IPS-11a (cell line): ENCODE results near the gene COL15A1.
"Not testable (repeated sequence)": the region's sequence is repeated elsewhere in the genome, so short reads cannot be mapped to it uniquely, and the experiment has no call there.

Source experiments
- H3K4me3 ChIP-seq: one replicate; pipeline ENCODE4 v1.5.1; 2013; ENCODE audit warnings: low read depth, low read length, control low read depth

Gene COL15A1

DNA sequence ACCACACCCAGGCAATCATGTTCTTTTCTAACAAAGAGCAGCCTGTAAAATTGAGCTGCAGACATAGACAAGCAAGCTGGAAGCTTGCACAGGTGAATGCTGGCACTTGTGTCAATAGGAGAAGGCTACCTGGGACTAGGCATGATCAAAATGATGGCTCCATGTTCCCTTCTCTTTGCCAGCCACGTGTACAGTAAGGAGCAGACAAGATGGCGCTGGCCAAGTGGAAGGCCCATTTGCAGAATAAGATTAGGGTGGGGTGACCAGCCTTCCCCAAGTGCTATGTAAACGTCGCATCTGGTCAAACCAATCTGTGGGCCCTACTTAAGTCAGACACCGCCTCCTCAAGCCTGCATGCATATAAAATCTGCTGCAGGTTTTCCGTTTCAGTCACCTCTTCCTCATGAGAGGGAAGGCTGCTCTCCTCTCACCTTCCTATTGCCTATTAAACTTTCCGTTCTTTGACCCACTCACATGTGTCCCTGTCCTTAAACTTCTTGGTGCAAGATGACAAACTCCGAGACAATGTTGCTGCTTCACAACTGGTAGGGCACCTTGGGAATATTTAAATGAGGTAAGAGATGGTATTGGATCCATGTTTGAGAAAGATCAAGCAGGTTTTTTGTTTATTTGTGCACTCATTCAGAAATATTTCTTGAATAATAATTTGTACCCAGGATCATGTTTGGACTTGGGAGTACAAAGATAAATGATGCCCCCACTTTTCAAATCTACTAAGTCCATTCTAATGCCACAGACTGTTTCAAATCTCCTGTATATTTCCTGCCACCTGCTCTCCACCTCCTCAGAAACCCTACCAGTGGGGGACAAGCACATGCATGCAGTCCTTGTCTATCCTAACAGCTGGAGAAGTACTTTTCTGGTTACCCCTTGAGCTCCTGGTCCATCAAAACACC, 130.5 kb downstream of the COL15A1 start:
- no peak overlapping the region for H3K4me3 ChIP-seq

DNA sequence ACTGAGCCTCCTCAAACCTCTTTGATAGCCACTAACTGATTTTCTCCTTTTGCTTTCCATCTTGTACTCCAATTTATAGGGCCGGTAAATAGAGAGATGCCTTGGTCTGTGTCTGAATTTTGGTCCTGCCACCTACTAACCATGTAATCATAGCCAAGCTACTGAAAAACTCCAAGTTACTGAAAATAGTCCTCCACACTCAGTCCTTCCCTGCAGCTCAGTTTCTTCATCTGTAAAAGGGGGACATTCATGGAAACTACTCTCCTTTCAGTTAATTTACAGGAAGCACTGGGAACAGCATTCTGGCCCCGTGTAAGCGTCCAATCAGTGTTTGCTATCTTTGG, 131.2 kb downstream of the COL15A1 start:
- no peak overlapping the region for H3K4me3 ChIP-seq

DNA sequence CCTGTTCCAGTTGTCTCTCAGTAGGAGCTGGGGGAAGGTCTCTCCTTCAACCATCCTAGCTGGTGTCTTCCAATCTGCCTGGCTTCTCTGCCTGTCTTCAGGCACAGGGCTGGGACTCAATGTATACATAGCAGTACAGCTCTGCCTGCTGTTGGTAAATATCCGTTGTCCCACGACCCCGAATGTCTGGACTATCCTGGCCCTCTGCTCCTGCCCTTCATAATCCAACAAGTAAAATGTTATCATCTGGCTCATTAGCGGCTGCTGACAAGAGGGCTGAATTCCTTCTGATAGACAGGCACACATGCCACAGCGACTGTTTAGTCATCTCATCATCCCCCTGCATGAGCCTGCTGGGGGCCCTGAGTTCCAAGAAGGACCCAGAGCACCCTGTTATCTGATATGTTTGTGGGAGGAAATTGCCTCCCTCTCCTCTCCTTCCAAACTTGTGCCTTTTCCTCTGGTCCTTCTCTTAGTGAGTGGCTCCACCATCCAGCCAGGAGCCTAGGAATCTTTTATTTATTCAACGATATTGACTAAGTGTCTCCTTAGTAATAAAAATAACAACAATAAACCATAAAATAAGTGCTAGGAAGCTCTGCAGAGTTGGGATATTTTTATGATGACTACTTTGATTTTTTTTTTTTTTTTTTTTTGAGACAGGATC, 131.7 kb downstream of the COL15A1 start:
- H3K4me3 ChIP-seq, result no peak overlapping the region

DNA sequence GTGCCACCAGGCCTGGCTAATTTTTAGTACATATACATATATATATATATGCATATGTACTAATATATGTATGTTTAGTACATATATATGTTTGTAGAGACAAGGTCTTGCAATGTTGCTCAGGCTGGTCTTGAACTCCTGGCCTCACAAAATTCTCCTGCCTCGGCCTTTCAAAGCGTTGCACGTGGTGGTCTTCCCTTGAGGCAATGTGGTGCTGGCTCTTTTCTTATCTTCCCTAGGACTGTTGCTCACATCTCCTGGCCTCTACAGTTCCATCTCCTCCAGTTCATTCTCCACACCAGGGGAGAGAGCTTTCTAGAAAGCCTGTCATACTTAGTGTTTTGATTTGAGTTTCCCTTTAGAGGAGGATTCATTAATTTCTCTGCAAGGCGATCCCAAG, 132.3 kb downstream of the COL15A1 start:
- H3K4me3 ChIP-seq, result no peak overlapping the region

DNA sequence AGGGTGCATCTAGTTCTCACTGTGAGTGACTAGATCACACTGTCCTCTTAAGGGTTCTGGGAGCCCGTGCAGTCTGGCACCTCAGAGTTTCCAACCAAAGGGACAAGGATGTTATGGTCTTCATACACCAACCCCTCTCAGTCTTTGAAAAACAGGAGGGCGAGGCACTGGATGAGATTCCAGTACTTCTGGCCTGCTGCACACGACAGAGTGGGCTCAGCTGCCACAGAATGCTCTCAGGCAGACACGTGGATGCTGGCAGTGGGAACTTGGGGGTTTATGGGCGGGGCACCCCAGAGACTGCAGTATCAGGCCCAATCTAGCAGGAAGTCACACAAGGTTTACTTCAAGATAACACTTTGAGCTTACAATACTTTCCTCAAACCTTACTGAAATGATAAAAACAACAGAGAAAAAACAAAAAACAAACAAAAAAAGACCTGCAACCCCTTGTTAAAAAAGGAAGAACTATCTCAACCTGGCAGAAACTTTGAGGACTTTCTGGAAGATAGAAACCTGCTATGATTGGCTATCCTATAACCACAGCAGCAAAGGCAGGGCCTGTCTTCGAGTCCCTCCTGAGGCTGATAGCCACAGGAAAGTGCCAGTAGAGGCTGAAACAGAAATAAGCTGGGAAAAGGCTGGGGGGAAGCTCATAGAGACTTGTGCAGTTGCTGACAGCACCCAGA, 132.9 kb downstream of the COL15A1 start:
- H3K4me3 ChIP-seq, result no peak overlapping the region

DNA sequence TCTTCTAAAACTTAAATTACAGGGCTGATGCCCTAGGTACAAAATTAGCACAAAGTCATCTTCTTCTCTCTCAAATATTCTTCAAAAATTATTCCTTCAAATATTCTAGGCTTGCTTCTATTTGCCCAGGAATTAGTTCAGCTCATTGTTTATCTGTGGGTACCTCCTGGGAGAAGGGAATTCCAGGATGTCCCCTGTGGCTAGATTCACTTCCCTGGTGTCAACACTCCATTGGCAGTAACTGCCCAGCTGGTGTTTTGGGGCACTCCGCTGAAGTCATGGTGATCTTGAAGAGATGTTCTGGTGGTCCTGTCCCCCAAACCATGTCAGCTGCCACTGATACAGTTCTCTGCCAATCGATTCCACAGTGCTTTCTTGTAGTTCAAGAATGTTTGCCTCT, 135.0 kb downstream of the COL15A1 start:
- no peak overlapping the region for H3K4me3 ChIP-seq

DNA sequence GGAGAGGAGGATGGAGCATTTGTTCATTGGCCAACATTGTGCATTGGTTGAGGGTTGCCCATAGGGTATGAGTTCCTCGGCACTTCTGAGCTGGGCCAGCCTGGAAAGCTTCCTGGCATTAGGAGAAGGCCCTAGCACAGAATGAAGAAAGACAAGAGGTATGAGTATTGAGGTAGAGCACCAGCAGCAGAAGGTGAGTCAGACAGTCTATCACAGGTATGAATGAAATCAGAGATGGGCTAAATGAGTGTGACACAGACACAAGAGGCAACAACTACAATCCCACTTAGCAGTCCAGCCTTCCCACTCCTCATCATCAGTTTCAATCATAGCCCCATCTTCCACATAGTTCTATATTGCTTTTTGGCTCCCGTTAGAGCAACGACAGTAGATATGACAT, 135.8 kb downstream of the COL15A1 start:
- H3K4me3 ChIP-seq, result no peak overlapping the region

DNA sequence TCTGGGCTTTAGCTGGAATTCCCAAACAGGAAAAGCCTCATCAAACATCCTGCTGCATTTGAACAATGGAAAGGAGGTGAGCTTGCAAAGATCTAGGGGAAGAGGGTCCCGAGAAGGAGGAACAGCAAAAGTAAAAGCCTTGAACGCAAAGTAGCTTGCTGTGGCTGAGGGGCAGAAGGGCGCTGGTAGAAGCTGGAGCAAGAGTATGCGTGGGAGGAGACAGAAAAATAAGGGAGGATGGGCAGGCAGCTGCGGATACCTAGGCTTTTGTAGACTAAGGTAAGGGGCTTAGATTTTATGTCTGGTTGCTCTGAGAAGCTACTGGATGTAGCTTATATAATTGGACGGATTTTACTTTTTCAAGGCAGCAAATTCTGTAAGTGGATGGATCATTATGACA, 139.3 kb downstream of the COL15A1 start:
- H3K4me3 ChIP-seq, result no peak overlapping the region

DNA sequence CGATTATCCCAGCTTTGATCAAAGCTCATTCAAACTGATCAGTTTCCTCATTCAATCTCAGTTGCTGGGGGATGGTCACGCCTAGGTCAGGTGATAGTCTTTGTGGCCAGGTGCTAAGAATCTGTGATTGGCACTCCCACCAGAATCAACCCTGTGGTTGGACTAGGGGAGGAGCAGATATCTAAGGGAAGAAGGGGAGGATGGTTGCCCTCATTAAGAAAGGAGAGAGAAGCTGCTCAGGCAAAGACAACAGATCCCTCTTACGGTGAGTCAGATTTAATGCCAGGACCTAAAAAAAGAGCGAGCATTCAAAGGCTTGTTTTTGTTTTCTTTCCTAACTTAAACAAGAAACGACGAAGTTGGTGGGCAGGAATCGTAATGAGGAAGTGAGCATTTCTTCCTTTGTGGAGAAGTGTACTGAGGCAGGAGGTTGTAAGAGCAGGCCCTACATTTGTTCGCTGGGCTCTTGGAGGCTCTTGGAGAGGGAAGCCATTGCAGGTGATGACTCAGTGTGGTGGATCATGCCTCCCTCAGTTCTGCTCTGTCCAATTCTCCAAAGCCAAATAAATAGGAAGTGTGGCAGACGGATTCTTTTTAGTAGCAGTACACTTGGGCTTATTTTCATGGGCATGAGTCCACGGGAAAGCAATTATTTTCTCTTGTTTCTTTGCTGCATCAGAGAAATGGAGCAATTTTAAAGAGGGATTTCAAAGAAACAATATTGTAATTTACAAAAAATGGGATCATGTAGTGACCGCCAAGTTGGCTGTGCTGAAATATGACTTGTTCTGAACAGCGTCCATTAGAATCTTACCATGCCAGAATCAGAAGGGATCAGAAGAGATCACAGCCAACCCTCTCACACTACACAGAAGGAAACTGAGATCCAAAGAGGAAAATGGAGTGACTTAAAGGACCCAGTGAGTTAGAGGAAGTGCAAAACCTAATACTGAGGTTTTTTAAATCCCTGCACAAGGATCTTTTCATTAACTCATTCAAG, 142.5 kb downstream of the COL15A1 start:
- no peak overlapping the region for H3K4me3 ChIP-seq

DNA sequence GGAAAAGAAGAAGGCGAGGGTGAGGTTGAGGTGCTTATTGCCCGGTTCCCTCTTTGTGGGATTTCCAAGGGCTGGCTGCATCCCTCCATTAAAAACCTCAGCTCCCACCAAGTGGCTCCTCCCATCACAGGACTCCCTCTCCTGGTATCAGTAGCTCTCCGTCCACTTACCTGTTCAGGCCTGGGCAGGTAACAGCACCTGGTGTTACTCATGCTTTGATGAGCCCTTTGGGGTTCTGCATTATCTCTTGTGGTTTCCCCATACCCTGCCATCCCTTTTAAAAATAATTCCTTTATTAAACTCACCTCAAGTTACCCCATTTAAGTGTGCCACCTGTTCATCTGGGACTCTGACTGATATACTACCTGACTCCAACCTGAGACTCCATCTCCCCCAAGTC, 143.8 kb downstream of the COL15A1 start:
- no peak overlapping the region for H3K4me3 ChIP-seq

DNA sequence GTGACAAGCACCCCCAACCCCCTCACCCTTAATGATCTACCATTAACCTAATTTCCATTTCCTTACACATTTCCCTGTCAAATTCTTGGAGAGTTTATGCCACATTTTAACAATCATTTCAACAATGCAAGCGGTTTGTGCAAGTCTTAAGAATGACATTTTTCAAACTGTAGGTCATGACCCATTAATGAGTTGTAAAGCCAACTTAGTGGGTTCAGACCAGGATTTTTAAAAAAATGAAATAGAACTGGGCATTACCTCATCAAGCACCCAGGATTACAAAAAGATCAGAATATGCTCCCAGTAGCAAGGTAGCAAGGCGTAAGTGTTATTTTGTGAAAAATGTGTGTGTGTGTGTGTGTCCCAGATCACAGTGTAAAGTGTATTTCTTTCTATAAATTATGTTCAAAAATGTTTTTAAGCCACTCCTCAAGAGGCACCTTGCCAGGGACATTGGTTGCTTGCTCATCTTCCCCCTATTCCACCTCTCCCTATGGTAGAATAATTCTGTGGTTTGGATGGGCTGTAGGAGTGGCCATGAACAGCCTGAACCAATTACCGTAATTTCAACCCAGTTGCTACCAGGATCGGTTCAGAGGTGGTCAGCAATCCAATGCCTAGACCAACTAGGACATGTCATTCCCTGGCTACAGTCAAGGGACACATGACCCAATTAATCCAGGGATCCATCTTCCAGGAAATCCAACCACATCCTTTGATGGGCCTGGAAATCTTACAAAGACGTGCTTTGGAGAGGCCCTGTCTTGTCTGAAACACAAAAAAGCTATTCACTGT, 146.8 kb downstream of the COL15A1 start:
- no peak overlapping the region for H3K4me3 ChIP-seq

DNA sequence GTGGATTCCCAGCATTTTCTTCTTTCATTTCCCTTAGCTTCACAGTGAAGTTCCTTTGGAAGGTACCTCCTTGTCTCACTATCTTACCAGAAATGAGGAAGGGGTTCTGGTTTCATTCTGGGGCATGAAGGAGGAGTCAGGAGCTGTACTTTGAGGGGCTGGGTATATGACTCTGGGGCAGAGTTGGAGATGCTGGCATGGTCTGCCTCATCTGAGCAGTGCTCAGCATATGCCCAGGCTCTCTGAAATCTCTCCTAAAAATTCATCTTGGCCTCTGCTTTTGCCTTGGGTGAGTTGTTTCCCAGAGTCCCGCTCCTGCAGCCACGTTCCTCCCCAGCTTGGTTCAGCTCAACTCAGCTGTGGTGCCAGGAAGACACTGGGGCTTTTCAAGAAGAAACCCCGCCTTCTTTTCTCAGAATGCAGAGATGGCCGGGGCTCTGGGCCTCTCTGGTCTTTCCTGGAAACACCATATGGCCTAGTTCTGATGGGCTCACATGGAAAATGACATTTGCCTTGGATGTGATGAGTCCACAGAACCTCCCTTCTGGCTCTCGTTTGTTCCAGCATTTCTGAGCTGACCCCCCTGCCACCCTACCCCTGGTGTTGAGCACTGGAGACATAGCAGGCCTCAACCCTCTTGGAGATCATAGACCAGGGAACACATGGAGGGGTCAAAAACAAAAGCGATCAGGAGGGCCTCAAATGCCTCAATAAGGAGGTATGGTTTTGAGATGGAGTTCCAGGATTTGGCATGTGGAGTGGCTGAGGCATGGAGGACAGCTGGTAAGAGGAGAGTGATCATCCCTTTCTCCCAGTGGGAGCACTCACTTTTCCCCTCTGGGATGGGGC, 149.2 kb downstream of the COL15A1 start:
- H3K4me3 ChIP-seq, result no peak overlapping the region

DNA sequence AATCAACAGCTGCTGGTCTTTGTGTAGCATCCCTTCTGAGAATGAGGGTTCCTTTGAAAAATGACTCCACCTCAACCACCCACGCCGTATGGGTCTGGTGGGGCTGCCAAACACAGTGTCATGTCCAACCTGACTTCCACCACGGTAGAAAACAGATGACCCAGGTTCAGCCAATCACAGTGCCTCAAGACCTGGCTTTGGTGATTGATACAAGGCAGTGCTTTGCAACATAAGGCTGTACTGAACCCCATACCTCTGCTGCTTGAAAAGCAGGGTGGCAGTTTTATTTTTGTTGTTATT, 149.7 kb downstream of the COL15A1 start:
- H3K4me3 ChIP-seq, result no peak overlapping the region

DNA sequence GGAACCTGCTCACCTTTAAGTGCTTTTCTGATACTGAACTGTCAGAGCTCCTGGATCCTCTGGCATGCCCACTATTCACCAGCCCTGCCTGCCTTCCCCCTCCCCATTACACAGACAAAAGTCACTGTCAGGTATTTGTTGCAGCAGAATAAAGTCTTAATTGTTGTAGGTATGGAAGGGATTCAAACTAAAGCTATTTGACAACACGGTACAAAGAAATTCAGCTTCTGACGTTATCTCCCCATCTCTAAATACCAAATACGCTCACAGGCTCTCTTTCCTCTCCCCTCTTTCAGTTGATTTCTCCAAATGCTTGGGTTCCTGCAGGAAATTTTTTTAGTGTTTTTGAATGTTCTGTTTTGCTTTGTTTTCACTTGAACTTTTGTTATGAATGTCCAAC, 151.9 kb downstream of the COL15A1 start:
- H3K4me3 ChIP-seq, result no peak overlapping the region

DNA sequence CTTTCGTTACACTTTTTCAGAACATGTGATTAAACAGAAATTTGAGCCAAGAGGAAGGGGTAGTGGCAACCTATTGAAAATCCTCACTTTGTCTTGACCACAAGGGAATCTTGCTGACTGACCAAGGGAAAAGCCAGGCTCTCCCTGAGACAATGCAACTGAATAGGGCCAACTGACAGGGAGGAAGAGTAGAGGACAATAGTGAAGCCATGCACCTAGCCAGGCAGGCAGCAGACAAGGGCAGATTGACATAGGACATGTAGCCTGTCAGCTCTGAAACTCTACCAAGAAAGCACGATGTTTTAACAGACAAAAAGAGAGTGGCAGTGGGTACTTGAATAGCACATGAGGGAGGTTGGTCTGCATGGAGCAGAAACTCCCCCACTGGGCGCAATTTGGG, 152.7 kb downstream of the COL15A1 start:
- no peak overlapping the region for H3K4me3 ChIP-seq

DNA sequence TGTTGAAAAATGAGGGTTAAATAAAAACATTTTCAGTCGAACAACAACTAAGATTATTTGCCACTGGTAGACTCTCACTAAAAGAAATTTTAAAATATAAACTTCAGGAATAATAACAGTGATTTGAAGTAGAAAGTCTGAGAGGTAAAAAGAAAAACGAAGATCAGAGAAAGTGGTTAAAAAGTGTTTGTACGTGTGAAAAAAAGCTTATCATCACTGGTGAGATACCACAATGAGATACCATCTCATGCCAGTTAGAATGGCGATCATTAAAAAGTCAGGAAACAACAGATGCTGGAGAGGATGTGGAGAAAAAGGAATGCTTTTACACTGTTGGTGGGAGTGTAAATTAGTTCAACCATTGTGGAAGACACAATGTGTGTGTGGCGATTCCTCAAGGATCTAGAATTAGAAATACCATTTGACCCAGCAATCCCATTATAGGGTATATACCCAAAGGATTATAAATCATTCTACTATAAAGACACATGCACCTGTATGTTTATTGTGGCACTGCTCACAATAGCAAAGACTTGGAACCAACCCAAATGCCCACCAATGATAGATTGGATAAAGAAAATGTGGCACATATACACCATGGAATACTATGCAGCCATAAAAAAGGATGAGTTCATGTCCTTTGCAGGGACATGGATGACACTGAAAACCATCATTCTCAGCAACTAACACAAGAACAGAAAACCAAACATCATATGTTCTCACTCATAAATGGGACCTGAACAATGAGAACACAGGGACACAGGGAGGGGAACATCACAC, 156.3 kb downstream of the COL15A1 start:
- H3K4me3 ChIP-seq, result not testable (repeated sequence)

DNA sequence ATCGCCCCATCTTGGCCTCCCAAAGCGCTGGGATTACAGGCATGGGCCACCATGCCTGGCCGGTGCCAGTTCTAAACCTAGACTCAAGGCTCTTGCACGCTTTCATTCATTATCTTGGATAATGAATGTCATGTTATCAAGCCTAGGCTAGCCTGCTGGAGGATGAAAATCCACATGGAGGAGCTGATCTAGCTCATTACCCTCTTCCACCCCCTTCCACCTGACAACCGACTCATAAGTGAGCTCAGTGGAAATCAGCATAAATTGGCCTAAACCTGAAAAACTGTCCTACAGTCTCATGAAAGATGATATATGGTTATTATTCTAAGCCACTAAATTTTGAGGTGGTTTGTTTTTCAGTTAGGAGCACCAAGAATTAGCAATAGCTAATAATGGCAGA, 157.6 kb downstream of the COL15A1 start:
- H3K4me3 ChIP-seq, result no peak overlapping the region

DNA sequence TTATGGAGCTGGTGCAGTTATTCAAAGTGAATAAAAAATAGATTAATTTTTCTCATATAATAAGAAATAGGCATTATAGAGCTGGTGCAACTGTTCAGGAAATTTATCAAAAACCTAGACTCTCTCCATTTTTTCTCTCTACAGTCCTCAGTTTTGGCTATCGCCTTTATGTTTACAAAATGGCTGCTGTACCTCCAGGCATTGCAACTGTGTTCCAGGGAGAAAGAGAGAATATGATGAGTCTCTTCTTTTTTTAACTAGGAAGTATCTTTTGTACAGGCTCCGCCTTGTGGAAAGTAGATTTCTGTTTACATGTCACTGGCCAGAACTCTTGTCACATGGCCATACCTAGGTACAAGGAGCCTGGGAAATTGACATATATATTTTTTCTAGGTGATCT, 158.1 kb downstream of the COL15A1 start:
- H3K4me3 ChIP-seq, result no peak overlapping the region
